Glutamatergic neuron (in vitro differentiated cells): ENCODE data around the gene PRKCE. TPM values are rescaled to one million over a fixed set of nuclear protein-coding genes. Genes with fewer than 3 reads are reported as not detected.

Experiments
- DNase-seq: peaks from one replicate; pipeline ENCODE4 v3.0.0; 2022
- H3K27ac Mint-ChIP-seq: one replicate; pipeline ENCODE4 v1.8.0; 2020; ENCODE audit warnings: mild to moderate bottlenecking, mixed read lengths, inconsistent platforms; ENCODE audit not compliant: unreplicated experiment
- H3K27me3 Mint-ChIP-seq: one replicate; pipeline ENCODE4 v1.8.0; 2020; ENCODE audit warnings: mild to moderate bottlenecking, moderate library complexity, mixed read lengths, inconsistent platforms; ENCODE audit not compliant: unreplicated experiment
- H3K36me3 Mint-ChIP-seq: one replicate; pipeline ENCODE4 v1.8.0; 2020; ENCODE audit warnings: mild to moderate bottlenecking, mixed read lengths, inconsistent platforms; ENCODE audit not compliant: unreplicated experiment
- H3K4me1 Mint-ChIP-seq: one replicate; pipeline ENCODE4 v1.8.0; 2020; ENCODE audit warnings: mild to moderate bottlenecking, low read depth, mixed read lengths, inconsistent platforms; ENCODE audit not compliant: unreplicated experiment
- H3K4me3 Mint-ChIP-seq: one replicate; pipeline ENCODE4 v1.8.0; 2020; ENCODE audit warnings: mild to moderate bottlenecking, mixed read lengths, inconsistent platforms; ENCODE audit not compliant: unreplicated experiment
- H3K9me3 Mint-ChIP-seq: one replicate; pipeline ENCODE4 v1.8.0; 2020; ENCODE audit warnings: mild to moderate bottlenecking, moderate library complexity, mixed read lengths, inconsistent platforms; ENCODE audit not compliant: unreplicated experiment
- CTCF ChIP-seq: fragments of 200-600 bp; sonication (generic); IDR thresholded peaks from one replicate; pipeline ENCODE4 v1.5.0; 2021; ENCODE audit not compliant: partially characterized antibody, unreplicated experiment
- total RNA-seq: library from RNA; stranded (reverse); fragmentation: NEBNext Ultra II Directional; extraction: Animal tissue kit (Norgen Biotek cat#: 25700); gene quantifications from one replicate; pipeline ENCODE4 v1.2.1, GENCODE V29; 2021; ENCODE audit not compliant: unreplicated experiment

PRKCE gene
- total RNA-seq, 1 donor from 2014 or later: 74.8 TPM

DNA sequence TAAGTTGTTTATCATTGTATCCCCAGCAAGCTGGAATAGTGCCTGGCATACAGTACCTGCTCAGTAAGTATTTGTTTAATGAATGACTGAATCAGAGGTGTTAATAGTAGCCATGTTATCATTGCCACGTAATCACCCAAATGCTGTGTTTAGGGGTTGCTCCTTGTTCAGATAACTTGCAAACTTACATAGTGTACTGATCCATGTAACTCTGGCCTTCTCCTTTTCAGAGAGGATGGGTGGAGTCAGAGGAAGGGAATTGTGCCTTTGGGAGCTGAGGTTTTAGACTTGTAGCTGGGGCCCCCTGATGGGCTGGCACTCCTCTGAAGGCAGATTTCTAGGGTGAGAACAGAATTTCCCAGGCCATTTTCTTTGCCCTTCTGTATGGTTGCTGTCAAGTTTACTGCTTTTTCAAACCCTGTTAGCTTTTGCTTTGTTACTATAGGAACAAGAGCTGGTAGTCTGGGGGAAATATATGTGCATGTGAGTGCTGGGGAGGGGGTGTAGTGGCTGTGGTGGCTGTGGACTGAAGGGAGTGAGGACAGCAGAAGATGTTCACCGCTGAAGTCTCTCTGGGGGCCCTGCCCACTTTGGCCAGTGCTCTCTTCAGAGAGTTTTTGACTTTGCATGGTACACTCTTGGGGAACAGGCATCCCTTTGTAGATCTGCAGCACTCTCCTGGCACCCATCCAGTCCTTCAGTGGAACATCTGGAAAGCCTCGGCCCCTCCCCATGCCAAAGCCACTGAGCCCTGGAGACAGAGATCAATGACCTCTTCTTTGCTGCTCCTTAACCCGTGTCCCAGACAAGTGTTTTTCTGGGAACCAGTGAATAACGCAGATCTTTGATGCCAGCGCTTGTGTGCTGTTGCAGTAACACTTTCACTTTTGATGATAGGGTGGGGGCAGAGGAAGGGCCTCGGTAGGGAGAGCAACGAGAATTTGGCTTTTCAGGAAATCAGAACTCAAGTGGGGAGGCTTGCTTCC is 209.0 kb downstream of the PRKCE start:
- no peak for DNase-seq
- Mint-ChIP-seq H3K9me3 (peaks cover 2% of the 10 kb centered on the region), H3K27me3 (peaks cover 2% of the 10 kb centered on the region), H3K27ac (no peak overlapping the region), H3K4me1 (peaks cover 14% of the 10 kb centered on the region), H3K4me3 (no peak overlapping the region), H3K36me3 (no peaks in the 10 kb centered on the region)
- TF ChIP-seq CTCF: no peak

GRCh38 chr2:45862843-45863242 is 211.4 kb downstream of the PRKCE start:
- Mint-ChIP-seq H3K4me3 (no peak overlapping the region), H3K27ac (no peak overlapping the region), H3K27me3 (no peaks in the 10 kb centered on the region), H3K36me3 (no peaks in the 10 kb centered on the region), H3K9me3 (peaks cover 2% of the 10 kb centered on the region), H3K4me1 (peaks cover 14% of the 10 kb centered on the region)
- TF ChIP-seq CTCF: no peak
- no peak for DNase-seq

- H3K4me1 Mint-ChIP-seq: peaks cover 14% of the 10 kb centered on the region
- H3K27ac Mint-ChIP-seq: no peak overlapping the region
- no peak overlapping the region for H3K4me3 Mint-ChIP-seq
- DNase-seq: no peak
- no peak for TF ChIP-seq CTCF
- H3K27me3 Mint-ChIP-seq: no peaks in the 10 kb centered on the region
- H3K36me3 Mint-ChIP-seq: no peaks in the 10 kb centered on the region
- H3K9me3 Mint-ChIP-seq: peaks cover 2% of the 10 kb centered on the region
These were observed 212.6 kb downstream of the PRKCE start for GRCh38 chr2:45864121-45864520.

DNA sequence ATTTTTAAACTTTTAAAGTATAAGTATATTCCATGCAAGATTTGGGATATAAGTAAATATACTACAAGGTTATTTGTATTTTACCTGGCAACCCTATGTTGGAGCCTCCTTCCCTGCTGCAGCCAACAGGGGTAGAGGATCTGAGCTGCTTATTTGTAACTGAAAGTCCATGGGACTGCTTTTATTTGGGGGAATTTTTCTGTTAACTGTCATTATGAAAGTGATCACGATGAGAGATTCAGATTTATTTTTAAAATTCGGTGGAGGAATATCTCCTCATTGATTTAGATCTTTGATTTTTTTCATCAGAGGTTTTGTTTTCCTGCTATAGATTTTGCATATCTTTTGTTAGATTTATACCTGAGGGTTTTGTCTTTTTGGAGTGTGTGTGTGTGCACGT is 215.9 kb downstream of the PRKCE start:
- no peak overlapping the region for H3K27ac Mint-ChIP-seq
- H3K9me3 Mint-ChIP-seq: peaks cover 2% of the 10 kb centered on the region
- no peak overlapping the region for H3K4me3 Mint-ChIP-seq
- peaks cover 3% of the 10 kb centered on the region for H3K4me1 Mint-ChIP-seq
- TF ChIP-seq CTCF: no peak
- H3K36me3 Mint-ChIP-seq: no peaks in the 10 kb centered on the region
- DNase-seq: no peak
- no peaks in the 10 kb centered on the region for H3K27me3 Mint-ChIP-seq

GRCh38 chr2:45867800-45868199 is 216.3 kb downstream of the PRKCE start:
- no peaks in the 10 kb centered on the region for H3K27me3 Mint-ChIP-seq
- no peak overlapping the region for H3K4me3 Mint-ChIP-seq
- H3K9me3 Mint-ChIP-seq: peaks cover 4% of the 10 kb centered on the region
- H3K36me3 Mint-ChIP-seq: no peaks in the 10 kb centered on the region
- TF ChIP-seq CTCF: no peak
- H3K27ac Mint-ChIP-seq: no peak overlapping the region
- DNase-seq: no peak
- H3K4me1 Mint-ChIP-seq: peaks cover 3% of the 10 kb centered on the region
